22Rv1 (cell line): ENCODE data around the gene CYP1B1.

Source experiments
- ZFX ChIP-seq: fragments of 450-650 bp; IDR thresholded peaks from 2 replicates; pipeline ENCODE4 v1.6.1; 2017; ENCODE audit warnings: antibody characterized with exemption, borderline replicate concordance
- TF ChIP-seq, protein P1 (sequence below): fragments of 450-650 bp; IDR thresholded peaks from 2 replicates; pipeline ENCODE4 v1.5.1; 2017; ENCODE audit warnings: mild to moderate bottlenecking

DNA sequence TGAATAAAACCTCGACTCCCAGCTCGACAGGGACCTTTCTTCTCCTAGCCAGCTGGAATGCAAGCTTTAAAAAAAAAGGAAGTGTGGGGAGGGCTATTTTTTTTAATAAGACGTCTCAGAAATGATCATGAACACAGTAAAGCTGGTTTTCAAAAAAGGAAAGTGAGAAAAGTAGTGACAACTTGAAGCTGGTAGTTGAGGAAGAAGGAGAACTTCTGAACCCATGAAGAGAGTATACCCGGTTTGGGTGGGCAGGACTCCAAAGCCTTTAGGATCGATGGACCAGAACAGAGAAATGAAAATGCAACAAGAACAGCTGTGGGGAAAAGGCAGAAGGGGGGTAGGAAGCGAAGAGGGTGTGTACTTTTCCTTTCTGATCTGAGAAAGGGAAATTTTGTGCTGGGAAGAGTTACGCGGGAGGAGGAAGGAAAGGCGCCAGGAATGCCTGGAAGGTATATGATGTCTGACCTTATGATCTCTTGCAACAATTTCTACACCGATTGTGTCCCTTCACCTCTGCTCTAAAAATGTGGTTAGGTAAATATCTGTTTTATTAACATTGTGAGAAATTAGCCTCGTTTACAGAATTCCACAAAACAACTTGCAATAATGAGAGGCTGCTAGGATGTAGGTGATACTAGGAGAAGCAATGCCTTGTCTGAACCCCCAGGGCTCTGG lies 22.6 kb upstream of the CYP1B1 start:
- TF ChIP-seq, protein P1, sequence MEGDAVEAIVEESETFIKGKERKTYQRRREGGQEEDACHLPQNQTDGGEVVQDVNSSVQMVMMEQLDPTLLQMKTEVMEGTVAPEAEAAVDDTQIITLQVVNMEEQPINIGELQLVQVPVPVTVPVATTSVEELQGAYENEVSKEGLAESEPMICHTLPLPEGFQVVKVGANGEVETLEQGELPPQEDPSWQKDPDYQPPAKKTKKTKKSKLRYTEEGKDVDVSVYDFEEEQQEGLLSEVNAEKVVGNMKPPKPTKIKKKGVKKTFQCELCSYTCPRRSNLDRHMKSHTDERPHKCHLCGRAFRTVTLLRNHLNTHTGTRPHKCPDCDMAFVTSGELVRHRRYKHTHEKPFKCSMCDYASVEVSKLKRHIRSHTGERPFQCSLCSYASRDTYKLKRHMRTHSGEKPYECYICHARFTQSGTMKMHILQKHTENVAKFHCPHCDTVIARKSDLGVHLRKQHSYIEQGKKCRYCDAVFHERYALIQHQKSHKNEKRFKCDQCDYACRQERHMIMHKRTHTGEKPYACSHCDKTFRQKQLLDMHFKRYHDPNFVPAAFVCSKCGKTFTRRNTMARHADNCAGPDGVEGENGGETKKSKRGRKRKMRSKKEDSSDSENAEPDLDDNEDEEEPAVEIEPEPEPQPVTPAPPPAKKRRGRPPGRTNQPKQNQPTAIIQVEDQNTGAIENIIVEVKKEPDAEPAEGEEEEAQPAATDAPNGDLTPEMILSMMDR = no peak
- no peak for TF ChIP-seq ZFX
